SHP77 treated with DMSO at 0.1 percent for 48 hours (cell line): Measurements from ENCODE around the gene TNRC6B.
"Not testable (repeated sequence)": the region's sequence is repeated elsewhere in the genome, so short reads cannot be mapped to it uniquely, and the experiment has no call there.

Experiments used
- DNase-seq: peaks from one replicate; lab custom pipeline; 2025; lab: John Stamatoyannopoulos, UW

TNRC6B gene, protein sequence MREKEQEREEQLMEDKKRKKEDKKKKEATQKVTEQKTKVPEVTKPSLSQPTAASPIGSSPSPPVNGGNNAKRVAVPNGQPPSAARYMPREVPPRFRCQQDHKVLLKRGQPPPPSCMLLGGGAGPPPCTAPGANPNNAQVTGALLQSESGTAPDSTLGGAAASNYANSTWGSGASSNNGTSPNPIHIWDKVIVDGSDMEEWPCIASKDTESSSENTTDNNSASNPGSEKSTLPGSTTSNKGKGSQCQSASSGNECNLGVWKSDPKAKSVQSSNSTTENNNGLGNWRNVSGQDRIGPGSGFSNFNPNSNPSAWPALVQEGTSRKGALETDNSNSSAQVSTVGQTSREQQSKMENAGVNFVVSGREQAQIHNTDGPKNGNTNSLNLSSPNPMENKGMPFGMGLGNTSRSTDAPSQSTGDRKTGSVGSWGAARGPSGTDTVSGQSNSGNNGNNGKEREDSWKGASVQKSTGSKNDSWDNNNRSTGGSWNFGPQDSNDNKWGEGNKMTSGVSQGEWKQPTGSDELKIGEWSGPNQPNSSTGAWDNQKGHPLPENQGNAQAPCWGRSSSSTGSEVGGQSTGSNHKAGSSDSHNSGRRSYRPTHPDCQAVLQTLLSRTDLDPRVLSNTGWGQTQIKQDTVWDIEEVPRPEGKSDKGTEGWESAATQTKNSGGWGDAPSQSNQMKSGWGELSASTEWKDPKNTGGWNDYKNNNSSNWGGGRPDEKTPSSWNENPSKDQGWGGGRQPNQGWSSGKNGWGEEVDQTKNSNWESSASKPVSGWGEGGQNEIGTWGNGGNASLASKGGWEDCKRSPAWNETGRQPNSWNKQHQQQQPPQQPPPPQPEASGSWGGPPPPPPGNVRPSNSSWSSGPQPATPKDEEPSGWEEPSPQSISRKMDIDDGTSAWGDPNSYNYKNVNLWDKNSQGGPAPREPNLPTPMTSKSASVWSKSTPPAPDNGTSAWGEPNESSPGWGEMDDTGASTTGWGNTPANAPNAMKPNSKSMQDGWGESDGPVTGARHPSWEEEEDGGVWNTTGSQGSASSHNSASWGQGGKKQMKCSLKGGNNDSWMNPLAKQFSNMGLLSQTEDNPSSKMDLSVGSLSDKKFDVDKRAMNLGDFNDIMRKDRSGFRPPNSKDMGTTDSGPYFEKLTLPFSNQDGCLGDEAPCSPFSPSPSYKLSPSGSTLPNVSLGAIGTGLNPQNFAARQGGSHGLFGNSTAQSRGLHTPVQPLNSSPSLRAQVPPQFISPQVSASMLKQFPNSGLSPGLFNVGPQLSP (N-terminal part only)

DNA sequence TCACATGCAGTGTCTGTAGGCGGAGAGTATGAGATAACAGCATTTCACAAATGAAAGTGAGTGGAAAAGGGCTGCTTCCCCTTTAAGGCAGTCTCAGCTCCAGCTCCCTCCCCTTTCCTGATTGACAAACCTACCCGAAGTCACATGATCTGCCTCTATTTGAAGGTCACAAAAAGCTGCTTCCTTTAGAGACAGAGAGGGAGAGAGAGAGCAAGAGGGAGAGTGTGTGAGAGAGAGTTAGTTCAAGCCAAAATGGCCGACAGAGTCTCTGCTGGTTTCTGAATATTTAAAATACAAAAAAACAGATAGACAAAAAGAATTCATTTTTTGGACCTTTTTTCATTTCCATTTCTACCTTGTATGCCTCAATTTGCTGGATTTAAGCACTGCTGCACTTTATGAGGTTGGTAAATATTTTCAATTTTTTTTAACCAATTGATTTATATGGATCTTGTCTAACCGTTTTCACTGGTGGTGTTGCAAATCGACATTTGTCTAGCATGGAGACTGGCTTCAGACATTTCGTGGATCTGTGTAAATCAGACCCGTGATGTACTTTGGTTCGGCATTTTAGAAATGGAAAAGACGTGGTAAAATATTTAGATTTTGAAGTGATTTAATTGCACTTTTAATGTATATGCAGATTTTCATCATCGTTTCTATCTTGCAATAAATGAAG, at the start of gene TNRC6B:
TSS of gene TNRC6B (plus strand) at position 188 of the 679 bp plus-strand sequence. CDS start at position 399, 211 bp downstream.
- peak; percentile 96 for DNase-seq

DNA sequence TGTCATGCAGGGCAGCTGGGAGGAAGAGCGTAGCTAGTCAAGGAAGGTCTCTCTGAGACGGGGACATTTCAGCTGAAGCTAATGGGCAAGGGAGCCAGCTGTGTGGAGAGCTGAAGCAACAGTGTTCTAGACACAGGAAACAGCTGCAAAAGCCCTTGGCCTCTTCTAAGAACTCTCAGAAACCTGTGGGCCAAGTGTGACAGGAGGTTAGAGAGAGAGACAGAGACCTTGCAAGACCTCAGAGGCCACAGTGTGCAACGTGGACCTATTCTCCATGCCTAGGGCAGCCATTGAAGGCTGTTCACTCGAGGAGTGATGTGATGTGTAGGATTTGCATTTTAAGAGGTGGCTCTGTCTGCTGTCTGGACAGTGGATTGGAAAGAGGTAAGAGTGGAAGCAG, 48.7 kb upstream of the TNRC6B start:
- no peak for DNase-seq

DNA sequence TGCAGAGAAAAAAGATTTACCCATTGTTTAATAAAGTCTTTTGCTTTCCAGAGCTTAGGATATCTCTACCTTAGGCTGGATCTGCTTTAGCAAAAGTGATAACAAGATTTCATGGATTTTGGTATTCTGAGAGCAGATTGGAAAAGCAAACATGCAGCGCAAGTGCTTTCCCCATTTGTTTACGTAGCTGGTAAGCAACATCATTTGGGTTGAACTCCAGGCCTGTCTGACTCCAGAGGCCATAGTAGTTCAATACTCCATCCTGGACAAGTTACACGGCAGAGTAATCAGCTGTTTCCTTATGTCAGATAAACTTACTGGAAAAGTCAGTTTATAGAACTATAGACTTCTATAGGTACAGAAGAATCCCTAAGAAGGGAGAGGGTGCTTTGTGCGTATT, 40.6 kb upstream of the TNRC6B start:
- no peak for DNase-seq

DNA sequence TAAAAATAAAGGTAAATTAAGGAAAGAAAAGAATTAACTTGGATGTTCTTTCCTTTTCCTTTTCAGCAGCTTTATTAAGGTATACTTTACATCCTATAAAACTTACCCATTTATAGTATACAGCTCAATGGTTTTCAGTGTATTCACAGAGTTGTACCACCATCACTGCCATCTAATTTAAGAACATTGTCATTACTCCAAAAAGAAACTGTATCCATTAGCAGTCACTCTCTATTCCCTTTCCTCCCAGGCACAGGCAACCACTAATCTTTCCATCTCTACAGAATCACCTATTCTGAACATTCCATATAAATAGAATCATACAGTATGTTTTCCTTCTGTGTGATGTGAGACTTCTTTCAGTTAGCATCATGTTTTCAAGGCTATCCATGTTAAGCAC, 38.9 kb upstream of the TNRC6B start:
- no peak for DNase-seq

DNA sequence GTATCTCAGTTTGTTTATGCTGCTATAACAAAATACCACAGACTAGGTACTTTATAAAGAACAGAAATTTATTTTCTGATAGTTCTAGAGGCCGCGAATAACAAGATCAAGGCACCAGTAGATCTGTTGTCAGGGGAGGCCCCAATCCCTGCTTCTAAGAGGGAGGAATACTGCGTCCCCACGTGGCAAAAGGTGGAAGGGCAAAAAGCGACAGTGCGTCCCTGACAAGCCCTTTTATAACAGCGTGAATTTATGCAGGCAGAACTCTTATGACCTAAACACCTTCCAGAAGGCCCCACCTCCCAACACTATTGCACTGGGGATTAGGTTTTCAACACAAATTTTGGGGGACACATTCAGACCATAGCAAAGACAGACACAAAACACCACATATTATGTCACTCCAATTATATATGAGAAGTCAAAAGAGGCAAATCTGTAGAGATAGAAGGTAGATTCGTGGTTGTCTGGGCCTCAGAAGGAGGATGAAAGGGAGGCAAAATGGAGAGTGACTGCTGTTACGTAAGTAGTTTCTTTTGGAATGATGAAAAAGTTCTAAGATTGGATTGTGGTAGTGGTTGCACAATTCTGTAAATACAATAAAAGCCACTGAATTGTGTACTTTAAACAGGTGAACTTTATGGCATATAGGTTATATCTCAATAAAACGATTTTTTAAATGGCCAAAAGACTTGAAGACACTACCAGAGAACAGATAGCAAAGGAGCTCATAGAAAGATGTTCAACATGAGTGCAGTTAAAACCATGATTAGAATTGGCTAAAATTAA, 30.1 kb upstream of the TNRC6B start:
- no peak for DNase-seq

DNA sequence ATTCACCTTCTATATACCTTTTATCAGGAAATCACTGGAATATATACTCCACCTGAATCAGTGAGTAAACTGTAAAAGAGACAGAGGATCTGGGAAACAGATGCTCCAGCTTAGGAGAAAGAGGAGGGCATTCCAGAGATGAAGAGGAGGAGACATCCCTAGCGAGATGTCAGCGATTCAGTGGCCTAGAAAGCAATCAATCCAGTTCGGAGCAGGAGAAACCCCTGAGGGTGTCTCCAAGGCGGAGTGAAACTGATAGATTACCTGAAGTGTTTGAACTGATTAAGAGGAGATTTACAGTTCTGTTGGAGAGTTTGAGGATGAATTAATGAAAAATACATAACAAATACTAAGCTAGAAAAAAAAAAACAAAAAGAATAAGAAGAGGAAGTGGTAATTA, 24.5 kb upstream of the TNRC6B start:
- no peak for DNase-seq

DNA sequence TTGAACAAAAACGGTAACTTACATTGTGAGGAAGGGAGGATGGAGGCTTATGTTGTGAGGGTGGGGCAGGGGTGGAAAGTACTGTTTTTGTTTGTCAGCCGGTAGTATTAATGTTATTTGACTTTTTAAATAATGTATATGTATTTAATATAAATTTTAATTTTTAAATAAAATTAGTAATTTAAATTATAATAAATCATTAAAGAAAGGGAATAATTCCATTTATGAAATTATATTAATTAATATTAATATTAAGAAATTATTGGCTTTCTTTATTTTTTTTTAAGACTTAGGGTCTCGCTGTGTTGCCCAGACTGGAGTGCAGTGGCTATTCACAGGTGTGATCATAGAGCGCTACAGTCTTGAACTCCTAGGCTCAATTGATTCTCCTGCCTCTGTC, 24.0 kb upstream of the TNRC6B start:
- no peak for DNase-seq

DNA sequence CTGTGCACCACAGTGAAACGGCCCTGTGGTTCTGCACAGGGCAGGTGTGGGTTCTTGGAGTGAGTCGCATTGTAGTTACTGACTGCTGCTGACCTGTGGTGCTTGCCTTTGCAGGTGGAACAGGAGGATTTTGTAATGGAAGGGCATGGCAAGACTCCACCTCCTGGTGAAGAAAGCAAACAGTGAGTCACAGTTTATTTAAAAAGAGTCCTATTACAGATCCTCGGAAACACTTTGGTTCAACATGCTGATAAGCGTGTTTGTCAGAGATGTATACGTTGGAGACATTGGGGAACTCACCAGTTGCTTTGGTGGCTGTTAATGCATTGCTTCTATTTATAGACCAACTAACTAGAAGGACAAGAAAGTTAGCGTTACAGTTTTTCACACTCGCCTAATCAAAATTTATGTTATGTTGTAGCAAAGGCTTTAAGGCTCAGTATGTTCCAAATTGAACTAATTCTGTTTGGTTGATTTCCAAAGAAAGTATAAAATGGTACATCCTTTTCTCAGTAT, 21.7 kb upstream of the TNRC6B start:
- DNase-seq = peak; percentile 87

DNA sequence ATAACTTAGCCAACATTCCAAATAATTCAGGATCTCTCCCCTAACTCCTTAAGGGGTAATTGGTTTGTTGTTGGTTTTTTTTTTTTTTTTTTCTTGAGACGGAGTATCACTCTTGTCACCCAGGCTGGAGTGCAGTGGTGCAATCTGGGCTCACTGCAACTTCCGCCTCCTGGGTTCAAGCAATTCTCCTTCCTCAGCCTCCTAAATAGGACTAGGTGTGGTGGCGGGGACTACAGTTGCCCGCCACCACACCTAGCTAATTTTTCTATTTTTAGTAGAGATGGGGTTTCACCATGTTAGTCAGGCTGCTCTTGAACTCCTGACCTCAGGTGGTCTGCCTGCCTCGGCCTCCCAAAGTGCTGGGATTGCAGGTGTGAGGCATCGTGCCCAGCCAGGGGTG, 21.0 kb upstream of the TNRC6B start:
- DNase-seq = not testable (repeated sequence)

DNA sequence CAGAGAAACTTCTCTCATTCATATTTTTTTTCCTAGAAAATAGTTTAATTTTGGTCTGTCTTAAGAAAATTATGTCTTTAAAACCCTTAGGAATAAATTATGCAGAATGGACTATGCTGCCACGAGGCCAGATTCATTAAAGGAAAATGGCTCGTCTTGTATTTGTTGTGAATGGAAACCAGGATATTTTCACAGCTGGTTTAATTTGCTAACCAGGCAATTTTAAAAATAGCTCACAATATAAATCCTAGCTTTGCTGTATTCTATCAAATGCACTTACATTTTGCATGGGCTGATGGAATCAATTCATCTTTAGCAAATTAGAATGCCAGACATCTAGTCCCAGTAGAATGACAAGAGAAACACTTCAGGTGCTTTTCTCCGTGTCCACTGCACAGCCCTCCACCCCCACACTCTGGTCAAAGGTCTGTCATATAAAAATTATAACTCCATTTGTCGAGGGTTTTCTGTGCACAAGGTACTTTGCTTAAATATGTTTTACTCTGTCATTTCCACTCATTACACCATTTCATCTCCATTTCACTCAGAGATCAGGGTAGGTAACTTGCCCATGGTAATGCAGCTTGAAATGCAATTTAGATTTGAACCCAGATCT, 20.3 kb upstream of the TNRC6B start:
- DNase-seq = no peak

DNA sequence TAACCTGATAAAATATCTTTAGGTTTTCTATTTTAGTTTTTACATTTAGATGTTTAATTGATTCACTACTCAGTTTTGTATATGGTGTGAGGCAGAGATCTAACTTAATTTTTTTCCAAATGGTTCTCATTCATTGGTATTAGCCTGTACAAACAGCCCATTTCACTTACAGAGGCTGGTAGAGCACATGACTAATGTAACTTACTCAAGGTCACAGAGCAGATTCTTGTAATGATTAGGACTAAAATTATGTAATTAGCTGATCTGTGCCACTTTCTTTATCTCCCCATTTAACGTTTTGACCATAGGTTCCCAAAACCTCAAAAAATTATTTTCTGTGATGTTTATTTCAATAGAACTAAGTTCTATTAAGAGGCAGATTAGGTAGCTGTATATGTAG, 16.5 kb upstream of the TNRC6B start:
- no peak for DNase-seq

DNA sequence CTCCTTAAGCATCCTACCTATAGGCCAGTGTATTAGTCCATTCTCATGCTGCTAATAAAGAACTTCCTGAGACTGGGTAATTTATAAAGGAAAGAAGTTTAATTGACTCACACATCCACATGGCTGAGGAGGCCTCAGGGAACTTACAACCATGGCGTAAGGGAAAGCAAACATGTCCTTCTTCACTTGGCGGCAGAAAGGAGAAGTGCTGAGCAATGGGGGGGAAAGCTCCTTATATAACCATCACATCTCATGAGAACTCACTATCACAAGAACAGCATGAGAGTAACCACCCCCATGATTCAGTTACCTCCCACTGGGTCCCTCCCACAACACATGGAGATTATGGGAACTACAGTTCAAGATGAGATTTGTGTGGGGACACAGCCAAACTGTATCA, 12.2 kb upstream of the TNRC6B start:
- DNase-seq = not testable (repeated sequence)

DNA sequence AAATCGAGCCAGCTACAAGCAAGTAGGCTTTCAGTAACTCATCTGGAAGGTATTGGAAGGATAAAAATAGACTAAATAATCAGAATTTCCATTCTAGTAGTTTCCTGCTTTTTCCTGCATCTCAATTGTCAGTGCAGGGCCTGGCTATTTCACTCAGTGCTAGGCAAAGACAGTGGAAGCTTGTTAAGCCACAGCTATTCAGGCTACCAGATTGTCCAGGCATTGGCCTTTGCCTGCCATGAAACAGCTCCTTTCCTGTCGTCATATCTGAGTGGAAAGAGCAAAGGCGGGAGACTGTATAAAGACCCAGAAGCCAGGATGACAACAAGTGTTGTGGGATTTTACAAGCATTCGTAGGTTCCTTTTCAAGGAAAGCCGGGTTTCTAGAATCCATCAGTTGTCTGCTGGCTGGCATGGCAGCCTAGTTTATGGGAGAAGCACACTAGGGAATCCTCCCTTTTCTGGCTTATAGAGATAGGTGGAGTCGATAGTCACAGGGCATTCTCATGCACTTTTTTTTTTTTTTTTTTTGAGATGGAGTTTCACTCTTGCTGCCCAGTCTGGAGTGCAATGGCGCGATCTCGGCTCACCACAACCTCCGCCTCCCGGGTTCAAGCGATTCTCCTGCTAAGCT, 2.0 kb upstream of the TNRC6B start:
- DNase-seq = no peak

DNA sequence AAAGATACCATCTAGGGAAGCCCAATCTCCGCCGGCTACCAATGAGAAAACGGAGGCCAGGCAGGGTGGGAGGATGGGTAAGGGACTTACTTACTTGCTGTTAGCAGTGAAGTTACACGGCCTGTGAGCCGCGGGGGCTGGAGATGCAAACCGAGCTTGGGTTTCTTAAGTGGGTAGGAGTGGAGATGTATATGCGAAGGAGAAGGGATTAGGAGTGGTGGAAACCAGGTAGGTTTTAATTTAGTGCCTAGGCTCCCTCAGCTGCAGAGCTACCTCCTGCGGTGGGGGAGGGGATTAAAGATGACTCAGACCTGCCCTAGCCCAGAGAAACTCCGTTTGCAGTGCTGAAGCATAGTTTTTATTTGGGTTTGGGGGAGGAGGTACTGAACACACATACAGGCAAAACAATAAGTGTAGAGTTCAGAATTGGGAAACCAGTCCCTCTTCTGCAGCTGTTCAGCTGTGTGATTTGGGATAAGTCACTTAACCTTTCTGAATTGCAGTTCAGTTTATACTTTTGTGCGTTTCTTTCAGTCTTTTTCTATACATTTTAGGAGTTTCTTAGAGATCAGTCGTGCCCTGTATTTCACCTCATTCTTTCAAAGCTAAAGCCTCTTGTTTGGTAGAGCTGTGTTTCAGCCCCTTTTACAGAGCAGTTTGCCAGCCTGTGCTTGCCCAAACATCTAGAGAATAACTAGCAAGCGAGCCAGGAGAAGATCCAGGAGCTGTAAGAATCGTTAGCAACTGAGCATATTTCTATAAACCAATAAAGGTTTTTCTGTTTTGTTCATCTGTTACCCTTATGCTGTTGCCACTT, 596 bp upstream of the TNRC6B start:
- peak; percentile 22 for DNase-seq

DNA sequence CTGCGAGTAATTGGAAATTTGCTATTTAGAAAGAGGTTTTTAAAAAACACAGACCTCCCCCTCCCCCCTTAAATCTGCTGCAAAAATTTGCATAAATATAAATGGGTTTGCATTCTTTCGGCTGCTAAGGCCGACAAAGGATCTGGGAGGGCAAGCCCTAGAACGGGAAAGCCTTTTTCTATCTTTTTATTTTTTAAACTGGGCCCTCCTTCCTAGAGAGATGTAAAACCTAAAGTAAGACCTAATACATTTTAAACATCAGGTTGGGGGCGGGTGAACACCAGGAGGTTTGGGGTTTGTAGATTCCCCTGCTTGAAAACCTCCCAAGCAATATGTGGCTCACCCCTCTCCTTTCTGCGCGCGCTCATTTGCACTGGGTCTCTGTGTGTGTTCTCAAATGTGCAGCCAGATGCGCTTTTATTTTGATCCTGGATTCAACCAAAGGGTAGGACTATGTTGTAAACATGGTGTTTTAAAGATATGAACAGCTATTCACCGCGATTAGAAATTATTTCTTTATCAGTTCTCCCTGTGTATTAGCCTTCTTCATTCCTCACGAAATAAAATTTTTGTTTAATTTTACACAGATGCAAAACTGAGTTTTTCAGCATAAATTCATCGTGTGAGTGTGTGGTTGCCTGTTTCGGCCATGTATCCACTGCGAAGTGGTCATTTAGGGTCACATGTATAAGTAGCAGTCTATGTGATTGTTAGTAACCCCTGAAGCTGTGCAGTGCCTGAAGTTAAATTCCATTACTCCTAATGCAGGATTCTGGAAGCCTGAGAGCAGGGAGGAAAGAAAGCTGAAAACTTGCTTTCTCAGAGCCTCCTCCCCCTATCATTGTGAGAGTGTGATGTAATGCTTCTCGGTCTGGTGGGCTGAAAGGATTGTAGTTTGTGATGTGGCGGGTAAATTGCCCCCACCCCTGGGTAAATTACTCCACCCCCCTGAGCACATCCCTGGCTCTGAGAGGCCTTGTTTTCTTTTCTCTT, 988 bp downstream of the TNRC6B start:
- DNase-seq = no peak

DNA sequence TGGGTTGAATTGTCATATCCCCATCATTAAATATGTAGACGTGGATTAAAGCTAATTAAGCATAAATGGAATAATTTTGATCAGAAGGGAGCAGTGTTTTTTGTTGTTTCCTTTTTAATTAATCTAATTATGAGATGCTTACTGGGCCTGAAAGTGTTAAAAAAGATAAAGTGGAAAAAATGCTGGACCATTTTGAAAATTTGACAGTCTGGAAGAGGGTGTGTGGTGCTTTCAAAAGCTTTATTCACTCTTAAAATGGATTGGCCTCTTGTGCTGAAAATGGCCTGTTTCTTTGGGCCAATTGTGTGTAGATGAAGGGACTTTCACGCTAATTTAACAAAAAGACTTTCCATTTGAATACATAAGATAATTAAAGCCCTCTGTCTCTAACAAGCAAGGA, 1.8 kb downstream of the TNRC6B start:
- no peak for DNase-seq

DNA sequence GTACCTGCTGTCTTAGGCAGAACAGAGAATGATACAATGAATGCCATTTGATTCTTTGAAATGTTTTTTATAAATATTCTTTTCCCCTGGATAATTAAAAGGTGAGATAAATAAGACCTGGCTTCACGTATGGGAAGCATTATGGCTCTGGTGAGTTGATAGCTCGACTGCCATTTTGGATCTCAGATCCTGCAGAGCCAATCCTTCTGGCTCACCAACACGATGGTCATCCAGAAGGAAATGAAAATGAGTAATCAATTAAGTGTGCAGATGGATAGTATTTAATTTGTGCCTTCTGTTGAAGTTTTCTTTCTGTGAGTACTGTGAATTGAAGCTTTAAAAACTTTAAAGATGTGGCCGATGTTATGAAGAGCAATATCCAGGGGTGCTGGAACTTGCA, 2.7 kb downstream of the TNRC6B start:
- no peak for DNase-seq

DNA sequence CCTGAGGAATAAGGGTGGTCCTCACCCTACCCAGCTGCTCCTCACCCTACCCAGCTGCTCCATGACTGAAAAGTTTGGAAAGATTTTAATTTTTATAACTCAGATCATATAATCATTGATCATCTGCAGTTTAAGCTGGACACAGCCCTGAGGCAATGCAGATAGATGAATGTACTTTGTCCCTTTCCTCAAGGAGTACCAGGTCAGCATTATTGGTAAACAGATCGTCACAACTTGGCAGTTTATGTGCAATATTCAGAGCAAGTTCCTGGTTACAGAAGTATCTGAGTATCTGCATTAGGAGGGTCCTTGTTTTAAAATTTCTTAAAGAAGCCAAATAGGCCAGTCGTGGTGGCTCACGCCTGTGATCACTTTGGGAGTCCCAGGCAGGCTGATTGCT, 3.6 kb downstream of the TNRC6B start:
- no peak for DNase-seq
